HL-60 (cell line): ENCODE results near the gene DNAH10.

ENCODE experiments used
- POLR2AphosphoS5 ChIP-seq: IDR thresholded peaks from 2 replicates; pipeline ENCODE4 v1.6.1; 2012; ENCODE audit warnings: low read depth
- TF ChIP-seq, protein P1 (sequence below): IDR thresholded peaks from one replicate; pipeline ENCODE4 v1.5.1; 2011; ENCODE audit warnings: low read length, control low read depth, inconsistent platforms; ENCODE audit not compliant: insufficient read depth

GRCh38 chr12:123807670-123808069 lies 45.6 kb downstream of the DNAH10 start:
- TF ChIP-seq, protein P1, sequence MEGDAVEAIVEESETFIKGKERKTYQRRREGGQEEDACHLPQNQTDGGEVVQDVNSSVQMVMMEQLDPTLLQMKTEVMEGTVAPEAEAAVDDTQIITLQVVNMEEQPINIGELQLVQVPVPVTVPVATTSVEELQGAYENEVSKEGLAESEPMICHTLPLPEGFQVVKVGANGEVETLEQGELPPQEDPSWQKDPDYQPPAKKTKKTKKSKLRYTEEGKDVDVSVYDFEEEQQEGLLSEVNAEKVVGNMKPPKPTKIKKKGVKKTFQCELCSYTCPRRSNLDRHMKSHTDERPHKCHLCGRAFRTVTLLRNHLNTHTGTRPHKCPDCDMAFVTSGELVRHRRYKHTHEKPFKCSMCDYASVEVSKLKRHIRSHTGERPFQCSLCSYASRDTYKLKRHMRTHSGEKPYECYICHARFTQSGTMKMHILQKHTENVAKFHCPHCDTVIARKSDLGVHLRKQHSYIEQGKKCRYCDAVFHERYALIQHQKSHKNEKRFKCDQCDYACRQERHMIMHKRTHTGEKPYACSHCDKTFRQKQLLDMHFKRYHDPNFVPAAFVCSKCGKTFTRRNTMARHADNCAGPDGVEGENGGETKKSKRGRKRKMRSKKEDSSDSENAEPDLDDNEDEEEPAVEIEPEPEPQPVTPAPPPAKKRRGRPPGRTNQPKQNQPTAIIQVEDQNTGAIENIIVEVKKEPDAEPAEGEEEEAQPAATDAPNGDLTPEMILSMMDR = no peak
- no peak for TF ChIP-seq POLR2AphosphoS5
